GM19025 (cell line): ENCODE measurements around the gene PNLIPRP2.

Experiments used
- ATAC-seq: cut with Tn5 transposase; IDR thresholded peaks from one replicate; pipeline ENCODE4 v1.9.1; 2021; ENCODE audit warnings: mild to moderate bottlenecking, low read depth, moderate library complexity; ENCODE audit not compliant: unreplicated experiment

Gene PNLIPRP2

DNA sequence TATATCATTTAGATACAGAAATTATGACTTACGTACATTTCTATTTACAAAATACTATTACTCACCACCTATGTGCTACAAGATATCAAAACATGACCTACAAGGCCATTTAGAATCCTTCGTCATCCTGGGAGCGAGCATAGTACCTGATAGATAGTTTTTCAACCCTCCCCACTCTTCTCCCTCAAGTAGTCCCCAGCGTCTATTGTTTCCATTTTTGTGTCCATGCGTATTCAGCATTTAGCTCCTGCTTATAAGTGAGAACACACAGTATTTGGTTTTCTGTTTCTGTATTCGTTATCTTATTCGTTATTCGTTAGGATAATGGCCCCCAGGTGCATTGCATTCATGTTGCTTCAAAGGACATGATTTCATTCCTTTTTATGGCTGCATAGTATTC is 28.1 kb downstream of the PNLIPRP2 start:
- no peak for ATAC-seq

DNA sequence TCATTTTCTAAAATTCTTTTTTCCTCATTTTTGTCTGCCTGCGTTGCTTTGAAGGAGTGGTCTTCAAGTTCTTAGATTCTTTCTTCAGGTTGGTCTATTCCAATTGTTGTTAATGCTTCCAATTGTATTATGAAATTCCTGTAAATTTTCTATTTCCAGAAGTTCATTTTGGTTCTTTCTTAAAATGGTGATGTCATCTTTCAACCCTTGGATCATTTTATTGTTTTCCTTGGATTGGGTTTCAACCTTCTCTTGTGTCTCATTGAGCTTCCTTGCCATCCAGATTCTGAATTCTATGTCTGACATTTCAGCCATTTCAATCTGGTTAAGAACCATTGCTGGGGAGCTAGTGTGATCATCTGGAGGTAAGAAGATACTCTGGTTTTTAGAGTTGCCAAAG is 33.1 kb downstream of the PNLIPRP2 start:
- no peak for ATAC-seq

DNA sequence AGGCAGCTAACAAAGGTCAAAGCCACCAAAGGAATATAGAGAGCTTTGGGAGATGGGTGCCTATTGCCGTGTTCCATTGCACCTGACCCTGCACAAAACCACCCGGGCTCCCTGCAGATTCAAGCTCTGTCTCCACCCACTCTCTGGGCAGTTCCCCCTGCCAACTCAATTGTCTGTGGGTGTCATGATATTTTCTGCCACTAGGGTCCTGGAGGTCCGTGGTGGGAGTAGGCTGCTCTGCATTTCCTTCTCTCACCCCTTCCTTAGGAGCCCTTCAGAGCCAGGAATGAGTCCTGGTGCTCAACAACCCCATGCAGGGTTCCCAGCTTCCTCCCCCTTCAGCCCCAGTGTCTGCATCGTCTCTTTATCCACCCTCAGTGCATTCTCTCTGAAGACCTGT is 34.1 kb downstream of the PNLIPRP2 start:
- ATAC-seq: no peak

DNA sequence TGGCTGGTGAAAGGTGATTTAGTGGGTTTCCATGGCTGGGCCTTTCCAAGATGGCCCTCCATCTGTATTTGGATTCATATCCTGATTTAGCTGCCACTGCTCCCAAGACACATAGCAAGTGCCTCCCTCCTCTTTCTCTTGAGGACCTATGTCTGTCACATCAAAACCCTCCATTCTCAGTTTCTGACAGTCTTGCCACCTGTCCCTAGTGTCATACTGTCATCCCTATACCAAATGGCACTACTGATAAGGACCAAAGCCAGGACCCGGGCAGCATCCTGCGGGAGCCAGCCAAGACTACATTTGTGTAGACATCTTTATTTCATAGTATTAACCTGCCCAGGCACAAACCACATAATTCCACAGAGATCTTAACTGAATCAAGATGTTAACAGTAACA is 34.8 kb downstream of the PNLIPRP2 start:
- ATAC-seq: no peak

DNA sequence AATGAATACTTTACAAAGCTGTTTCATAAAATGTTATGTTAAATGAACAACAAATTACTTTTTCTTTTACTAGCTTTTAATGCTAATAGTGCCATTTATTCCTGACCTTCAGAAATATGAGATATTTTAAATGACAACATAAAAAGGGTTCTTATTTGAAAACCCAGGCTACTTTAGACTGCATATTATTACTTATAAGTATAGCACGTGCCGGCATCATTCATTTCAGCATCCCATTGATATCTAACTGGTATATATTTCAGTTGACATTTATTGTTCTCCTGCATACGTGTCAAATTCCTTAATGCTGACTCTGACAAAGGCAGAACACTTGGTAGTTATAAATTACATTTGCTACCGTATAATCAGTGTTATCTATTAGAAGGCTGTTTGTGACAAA is 35.3 kb downstream of the PNLIPRP2 start:
- ATAC-seq: no peak

DNA sequence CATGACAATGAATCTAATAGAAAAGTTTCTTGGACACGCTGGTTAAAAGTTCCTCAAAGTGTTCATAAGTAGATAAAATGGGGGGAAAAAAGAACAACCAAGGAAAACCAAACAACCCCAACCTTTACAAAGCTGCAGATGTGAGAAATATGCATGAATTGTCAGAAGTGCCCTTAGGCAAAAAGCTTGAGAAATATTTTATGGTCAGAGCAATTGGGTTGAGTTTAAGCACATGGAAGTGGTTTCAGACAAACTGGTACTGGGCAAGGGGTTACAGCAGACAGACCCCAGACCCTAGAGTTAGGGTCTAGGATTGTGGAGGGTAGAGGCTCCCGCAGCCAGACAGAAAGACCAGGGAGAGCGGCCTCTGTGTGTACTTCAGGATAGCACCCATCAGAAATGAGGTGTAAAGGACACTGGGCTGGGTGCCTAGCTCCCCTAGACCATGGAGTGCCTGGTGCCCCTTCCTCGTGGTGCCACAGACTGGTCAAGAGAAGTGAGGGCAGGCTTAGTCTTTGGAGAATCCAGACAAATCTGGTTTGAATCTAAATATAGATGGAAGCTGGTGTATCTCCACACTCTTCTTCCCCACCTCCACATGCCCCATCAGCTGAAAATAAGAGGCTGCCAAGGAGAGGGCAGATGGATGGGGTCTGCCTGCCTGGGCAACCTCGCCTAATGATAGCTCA is 37.3 kb downstream of the PNLIPRP2 start:
- ATAC-seq: no peak

DNA sequence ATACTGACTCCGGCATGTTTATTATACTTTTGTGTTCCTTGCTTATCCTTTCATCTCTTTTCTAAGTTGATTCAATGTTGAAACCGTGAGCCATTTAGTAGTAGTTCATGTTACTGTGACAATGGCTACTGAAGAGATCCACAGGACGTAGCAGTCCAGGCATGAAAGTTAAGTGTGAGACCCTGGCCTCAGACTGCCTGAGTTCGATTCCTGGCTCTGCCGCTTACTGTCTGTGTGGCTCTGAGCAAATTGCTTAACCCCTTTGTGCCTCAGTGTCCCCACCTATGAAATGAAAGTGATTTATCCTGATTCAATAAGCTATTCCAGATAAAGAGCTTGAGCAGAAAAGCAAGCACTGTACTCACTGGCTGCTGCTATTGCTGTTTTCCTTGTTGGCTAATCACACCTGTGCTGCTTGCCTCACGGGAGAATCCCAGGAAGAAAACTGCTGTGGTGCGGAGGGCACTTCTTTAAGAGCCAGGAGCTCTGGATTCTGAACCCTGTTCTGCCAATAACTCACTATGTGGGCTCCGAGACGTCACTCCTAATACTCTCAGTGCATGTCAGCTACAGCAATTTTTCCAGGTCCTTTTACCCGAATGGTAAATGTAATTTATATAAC is 38.4 kb downstream of the PNLIPRP2 start:
- no peak for ATAC-seq

DNA sequence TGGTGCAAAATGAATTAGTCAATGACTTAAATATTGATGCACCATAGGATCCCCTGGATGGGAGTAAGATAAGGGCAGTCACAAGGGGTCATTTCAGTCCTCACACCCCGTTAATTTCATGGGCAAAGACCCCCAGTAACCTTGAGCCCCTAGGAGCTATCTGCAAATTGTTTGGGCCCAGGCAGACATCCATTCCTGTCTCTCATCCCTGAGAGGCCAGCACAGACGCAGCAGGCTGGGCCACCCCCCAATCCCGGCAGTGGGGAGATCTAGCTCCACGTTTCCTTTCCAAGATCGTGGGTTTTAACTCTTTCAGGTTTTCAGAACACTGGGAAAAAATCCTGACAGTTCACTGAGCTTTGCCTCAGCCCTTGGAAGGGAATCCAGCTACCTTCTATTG is 40.1 kb downstream of the PNLIPRP2 start:
- ATAC-seq: no peak

DNA sequence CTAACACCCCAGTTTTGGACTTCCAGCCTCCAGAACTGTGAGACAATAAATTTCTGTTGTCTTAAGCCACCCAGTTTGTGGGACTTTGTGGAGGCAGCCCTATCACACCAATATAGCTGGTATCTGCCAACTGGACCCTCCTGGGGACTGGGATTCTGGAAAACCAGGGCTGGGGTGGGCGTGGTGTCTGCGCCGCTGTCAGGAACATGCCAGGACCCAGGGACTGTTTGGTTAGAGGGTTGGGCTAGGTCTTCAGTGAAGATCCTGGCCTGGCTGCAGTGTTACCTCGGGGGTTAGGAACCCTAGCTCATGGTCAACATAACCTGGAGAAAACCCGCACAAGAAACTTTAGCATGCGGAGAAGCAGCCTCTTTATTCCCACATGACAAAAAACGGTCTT is 42.6 kb downstream of the PNLIPRP2 start:
- ATAC-seq: no peak

DNA sequence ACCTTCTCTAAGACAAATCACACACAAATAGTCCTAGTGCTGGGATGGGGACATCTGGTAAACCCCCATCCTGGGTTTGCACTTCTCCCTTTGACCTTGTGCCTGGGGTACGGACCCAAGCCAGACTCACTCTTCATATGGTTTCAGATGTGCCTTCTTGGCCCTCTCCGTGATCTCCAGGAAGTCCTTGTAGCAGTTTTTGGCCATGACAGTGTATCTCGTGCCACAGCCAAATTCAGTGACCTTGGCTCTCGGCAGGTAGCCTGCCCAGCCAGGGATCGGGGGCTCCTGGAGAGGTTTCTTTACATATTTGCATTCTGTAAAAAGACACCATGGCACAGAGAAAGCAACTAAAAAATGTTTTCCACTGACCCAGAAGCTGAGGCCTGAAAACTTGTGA is 43.9 kb downstream of the PNLIPRP2 start:
- ATAC-seq: no peak

DNA sequence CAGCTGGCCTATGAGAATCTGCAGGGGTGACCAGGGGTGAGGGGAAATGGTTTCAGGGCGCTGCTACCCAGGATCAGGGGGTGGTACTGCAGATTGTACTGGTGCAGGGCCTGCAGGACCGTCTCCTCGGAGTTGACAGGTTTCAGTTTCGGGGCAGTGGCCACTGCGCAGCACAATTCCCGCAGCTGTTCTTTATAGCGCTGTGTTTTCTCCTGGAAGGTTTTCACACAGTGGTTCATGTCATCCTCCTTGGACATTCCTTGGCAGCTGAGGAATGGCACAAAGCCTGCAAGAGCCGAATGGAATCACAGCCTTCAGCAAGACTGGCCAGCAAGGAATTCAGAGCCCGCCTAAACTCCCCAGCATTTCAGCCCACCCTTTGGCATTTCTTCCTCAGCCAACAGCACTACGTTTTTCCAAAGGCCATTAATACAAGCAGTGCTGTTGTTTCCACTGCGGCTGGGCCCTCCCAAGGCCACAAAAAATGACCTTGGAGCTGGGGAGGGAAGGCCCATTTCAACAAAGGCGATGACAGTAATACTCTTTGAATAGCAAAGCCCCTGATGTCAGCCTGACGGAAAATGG is 44.9 kb downstream of the PNLIPRP2 start:
- ATAC-seq: no peak

DNA sequence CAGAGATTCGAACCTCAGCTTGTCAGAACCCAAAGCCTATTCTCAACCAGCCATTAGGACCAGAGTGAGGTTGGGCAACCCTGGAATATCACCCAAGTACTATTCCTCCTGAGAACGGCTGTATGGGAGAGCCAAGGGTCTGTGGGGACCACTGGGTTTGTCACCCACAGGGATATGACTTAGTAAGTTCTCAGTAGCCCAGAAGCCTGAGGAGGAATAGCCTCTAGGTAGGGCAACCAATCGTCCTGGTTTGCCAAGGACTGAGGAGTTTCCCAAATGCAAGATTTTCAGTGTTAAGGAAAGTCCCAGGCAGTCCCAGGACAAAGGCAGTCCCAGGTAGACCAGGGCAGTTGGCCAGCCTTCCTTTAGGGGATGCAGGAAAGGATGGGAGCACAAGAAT is 46.7 kb downstream of the PNLIPRP2 start:
- no peak for ATAC-seq

DNA sequence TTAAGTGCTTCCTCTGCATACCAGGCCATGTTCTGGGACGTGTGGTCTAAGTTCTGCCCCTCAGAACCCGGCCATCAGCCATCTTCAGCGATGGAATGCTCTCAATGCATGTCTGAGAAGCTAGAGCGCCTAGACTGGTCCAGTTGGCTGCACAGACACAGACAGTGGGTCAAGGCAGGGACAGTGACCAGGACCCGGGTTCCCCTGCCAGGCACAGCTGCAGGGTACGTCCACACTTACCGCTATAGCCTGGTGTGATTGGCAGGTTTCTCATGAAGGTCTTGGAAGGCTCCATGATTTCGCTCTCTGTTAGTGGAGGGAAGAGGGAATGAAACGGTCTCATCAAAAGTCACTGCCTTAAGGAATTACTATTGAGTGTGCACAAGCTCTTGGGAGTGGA is 47.3 kb downstream of the PNLIPRP2 start:
- ATAC-seq: no peak

DNA sequence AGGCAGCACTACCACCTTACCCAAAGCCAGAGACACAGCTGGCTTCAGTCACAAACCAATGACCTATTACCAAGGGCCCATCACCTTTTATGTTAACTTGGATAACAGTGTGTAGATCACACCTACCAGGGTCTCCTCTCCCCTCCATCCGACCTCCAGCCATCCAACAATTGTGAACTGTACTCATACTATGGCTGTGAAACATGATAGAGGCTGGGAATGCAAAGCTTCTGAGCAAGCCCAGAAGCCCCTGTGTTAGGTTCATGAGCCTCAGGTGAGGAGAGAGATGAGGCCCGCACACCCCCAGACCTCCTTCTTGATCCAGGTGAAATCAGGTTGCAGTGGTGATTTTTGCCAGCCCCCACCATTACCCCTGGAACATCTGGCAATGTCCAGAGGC is 47.7 kb downstream of the PNLIPRP2 start:
- ATAC-seq: no peak

DNA sequence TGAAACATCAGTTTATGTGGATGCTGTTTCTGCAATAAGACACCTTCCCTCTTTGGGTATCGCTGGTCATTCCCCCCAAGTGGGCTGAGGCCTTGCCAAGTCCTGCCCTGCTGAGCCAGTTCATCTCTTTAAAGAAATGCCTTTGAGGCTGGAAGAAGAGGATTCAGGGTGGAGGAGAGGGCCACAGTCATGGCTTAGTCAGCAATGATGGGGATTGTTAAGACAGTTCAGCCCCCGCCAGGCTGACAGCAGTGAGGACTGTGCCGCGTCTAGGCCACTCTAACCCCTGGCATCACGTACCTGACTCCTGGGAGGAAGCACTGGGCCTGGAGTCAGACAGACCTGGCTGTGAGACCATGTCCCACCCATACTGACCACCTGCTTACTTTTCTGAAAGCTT is 48.3 kb downstream of the PNLIPRP2 start:
- ATAC-seq: no peak

DNA sequence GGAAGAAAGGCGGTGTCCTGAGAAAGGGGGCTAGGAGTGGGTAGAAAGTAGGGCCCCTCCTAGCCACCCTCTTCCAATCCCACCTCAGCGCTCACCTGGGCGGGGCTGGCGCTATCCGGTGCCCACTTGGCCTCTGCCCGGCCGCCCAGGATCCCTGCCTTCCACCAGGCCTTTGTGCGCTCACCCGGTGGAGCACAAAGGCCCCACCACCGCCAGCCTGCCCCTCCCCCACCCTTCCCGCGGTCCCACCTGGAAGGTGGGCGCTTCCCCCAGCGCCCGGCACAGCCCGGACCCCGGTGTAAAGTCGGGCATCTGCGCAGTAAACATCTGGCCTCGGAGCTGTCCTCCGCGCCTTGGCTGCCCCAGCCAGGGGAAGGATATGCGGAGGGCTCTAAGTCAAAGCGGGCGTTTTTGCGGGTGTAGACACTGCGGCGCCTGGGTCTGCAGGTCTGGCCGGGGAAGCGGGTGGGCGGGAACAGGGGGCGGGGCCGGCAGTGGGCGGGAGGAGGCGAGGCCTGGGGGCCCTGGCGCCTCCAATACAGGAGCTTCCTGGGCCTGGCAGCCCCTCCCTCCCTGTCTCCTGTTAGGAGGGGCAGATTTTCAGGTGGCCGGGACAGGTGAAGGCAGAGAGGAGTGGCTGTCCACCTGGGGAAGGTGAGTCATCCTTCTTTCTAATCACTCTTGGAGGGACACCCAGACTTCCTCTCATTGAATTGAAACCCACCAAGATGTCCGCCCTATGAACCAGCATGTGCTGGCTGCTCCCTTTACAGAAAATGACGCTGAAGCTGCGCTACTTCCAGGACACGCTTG is 49.3 kb downstream of the PNLIPRP2 start:
- no peak for ATAC-seq

DNA sequence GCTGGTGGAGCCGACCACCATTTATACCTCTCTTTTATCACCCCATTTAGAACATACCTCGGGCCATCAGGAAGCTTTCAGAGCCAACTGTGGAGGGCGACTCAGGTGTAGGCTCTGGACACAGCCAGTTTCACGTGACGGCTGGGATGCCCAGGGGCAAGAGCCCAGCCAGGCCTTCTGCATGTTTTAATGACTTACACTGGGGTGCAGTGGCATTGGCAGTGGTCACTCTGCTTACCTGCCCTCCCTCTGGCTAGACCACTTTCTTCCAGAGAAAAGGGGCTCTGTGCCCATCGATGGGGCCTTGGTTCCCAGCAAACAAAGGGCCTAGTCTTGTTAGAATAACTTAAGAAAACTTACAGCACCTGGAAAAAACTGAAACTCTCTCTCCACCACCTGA is 50.0 kb downstream of the PNLIPRP2 start:
- no peak for ATAC-seq

DNA sequence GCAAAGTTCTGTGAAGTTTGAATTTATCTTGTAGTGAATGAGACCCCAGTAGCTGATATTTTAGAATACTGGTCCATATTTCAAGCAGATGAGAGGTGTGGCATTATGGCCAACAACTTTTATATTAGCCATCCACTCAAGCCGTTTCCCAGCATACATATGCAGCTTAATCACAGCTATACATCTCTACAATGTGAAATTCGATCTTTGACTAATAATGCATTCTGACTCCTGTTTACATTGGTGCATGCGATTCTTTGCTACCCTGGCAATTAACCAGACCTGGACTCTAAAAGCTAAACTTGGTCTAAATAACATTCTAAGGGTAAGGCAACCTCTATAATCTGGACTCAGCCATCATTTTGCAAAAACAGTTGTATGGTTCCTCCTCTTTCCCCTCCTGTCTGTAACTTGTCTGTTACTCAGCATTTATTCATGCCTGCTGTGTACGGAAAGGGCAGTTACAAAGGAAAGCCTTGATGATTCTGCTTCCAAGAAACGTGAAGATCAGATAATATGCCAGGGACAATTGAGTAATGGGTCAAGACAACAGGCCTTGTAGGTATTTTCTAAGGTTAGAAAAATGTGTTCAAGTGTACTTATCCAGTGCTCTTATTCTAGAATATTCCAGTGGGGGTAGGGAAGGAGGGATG is 50.6 kb downstream of the PNLIPRP2 start:
- no peak for ATAC-seq

DNA sequence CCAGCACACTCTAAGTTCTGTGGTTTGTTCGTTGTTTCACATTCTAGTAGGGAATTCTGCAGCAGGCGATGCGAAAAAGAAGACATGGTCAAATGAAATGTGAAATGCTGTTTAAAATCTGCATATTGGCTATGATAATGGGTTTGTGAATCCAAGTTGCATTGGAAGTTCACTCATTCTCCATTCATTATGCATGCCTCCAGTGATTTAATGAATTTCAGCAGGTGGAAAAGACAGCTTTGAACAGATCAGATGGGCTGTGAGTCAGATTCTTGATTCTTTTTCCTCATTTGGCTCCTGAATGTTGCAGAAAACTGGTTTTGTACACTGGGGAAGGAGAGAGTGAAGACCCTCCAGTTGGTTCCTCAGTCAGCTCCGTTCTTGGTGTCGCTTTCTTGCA is 52.1 kb downstream of the PNLIPRP2 start:
- no peak for ATAC-seq

DNA sequence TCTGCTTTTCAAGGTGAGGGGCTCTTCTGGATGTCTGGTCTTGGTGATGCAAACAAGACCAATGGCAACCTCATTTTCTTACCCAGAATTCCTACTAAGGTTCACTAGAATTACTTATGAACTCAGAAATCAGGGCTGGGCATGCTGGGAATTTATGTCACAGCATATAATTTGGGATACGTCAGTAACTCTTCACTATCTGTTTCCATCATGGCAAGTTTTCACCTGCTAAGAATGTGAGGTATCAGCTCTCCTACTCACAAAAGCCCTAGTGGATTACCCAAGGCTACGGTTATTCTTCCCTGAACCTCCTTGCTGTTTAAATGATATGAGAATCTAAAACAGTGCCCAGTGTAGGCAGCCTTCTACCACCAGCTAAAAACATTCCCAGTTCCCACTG is 53.1 kb downstream of the PNLIPRP2 start:
- ATAC-seq: no peak

DNA sequence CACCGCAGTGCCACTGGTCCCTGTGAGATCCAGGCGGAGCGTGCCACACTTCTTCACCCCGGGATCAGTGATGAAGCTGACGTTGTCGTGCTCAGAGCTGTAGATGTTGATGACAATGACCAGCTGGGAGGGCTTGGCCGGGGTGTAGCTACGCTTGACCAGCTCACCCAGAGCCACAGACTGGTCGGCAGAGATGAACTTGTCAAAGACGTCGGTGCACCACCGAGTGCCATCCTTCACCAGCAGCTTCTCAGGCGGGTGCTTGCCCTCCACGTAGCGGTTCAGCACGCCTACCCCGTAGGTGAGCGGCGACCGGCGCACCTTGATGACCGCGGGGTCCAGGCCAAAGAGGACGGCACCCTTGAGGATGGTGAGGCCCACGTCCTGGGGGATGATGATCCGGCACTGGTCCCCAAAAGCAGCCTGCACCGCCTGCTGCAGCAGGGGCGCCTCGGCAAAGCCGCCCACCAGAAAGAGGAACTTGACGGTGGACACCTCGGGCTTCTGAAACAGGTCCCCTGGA is 54.2 kb downstream of the PNLIPRP2 start:
- ATAC-seq: no peak
